ENCODE measurements around the gene GREB1L. TPM values are rescaled to one million over a fixed set of nuclear protein-coding genes. Genes with fewer than 3 reads are reported as not detected.
A peak's percentile ranks its signal among the peaks of the same experiment; 100 is the strongest.

GREB1L gene
- total RNA-seq, 1 experiment from 2014 or later = 75.4 TPM

DNA sequence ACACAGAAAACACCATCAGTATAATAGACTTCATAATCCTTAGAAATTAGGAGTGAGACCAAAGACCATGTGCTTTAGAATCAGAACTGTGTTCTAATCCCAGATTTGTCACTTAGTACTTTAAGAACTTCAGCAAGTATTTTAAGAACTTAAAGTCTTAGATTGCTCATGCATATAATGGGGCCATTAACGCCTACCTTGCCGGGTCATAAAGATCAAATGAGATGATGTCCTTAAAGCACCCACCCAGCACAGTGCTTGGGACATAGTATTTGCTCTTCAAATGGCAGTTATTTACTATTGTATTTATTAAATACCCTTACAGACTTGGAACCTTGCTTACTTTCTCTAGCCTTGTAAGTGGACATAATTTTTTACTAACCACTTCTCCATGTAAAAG lies 156.1 kb downstream of the GREB1L start:
- Mint-ChIP-seq H3K27me3 (ENCODE audit: insufficient read depth, unreplicated experiment) (no peaks in the 10 kb centered on the region), H3K4me3 (ENCODE audit: unreplicated experiment) (no peak overlapping the region), H3K27ac (ENCODE audit: unreplicated experiment) (no peak overlapping the region), H3K9me3 (ENCODE audit: unreplicated experiment) (no peaks in the 10 kb centered on the region), H3K36me3 (ENCODE audit: insufficient read depth, unreplicated experiment) (peaks cover 40% of the 10 kb centered on the region), H3K4me1 (ENCODE audit: low read depth, unreplicated experiment) (no peaks in the 10 kb centered on the region)
- no peak for DNase-seq
- CTCF ChIA-PET = no interaction called here
- no peaks in the 10 kb centered on the region for H3K36me3 ChIP-seq (ENCODE audit: control insufficient read depth, insufficient read depth, low read length)
- TF ChIP-seq, protein P1, sequence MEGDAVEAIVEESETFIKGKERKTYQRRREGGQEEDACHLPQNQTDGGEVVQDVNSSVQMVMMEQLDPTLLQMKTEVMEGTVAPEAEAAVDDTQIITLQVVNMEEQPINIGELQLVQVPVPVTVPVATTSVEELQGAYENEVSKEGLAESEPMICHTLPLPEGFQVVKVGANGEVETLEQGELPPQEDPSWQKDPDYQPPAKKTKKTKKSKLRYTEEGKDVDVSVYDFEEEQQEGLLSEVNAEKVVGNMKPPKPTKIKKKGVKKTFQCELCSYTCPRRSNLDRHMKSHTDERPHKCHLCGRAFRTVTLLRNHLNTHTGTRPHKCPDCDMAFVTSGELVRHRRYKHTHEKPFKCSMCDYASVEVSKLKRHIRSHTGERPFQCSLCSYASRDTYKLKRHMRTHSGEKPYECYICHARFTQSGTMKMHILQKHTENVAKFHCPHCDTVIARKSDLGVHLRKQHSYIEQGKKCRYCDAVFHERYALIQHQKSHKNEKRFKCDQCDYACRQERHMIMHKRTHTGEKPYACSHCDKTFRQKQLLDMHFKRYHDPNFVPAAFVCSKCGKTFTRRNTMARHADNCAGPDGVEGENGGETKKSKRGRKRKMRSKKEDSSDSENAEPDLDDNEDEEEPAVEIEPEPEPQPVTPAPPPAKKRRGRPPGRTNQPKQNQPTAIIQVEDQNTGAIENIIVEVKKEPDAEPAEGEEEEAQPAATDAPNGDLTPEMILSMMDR (IDR thresholded peaks at IDR 0.05; ENCODE audit: insufficient read depth in 1 of 2, low read depth in 1 of 2, low read length in 1 of 2, severe bottlenecking in 1 of 2, unreplicated experiment in 1 of 2) = no peak
- H3K9me3 ChIP-seq = no peaks in the 10 kb centered on the region
- intact Hi-C loops (cut with micrococcal nuclease; ENCODE audit: unreplicated experiment) = no loop called here
- POLR2A ChIA-PET = no interaction called here
- no TSS peak for BruUV-seq (replicated peaks)
- H3K4me1 ChIP-seq = peaks cover 2% of the 10 kb centered on the region; the same call in 1 of the 2 replicates
- no peaks in the 10 kb centered on the region for H3K27me3 ChIP-seq (replicated peaks; ENCODE audit: control insufficient read depth, insufficient read depth, low read length)
- no peak overlapping the region for H3K4me3 ChIP-seq (ENCODE audit: low read depth, low read length)

DNA sequence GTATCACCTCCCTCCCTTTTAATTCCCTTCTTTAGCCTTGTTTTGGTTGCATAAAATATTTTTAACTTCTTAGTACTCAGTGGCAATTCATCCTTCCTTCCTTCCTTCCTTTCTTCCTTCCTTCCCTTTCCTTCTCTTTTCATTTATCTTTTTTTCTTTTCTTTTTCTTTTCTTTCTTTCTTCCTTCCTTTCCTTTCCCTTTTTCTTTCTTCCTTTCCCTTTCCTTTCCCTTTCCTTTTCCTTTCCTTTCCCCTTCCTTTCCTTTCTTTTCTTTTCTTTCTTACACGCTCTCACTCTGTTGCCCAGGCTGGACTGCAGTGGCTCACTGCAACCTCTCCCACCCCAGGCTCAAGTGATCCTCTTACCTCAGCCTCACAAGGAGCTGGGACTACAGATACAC lies 160.2 kb downstream of the GREB1L start:
- no peaks in the 10 kb centered on the region for H3K9me3 ChIP-seq
- H3K4me1 ChIP-seq = peaks cover 23% of the 10 kb centered on the region; the same call in 1 of the 2 replicates
- H3K36me3 ChIP-seq (ENCODE audit: control insufficient read depth, insufficient read depth, low read length) = no peaks in the 10 kb centered on the region
- no peak for DNase-seq
- ChIA-PET POLR2A (no interaction called here), CTCF (no interaction called here)
- Mint-ChIP-seq H3K36me3 (ENCODE audit: insufficient read depth, unreplicated experiment) (peaks cover 27% of the 10 kb centered on the region), H3K9me3 (ENCODE audit: unreplicated experiment) (no peaks in the 10 kb centered on the region), H3K27me3 (ENCODE audit: insufficient read depth, unreplicated experiment) (no peaks in the 10 kb centered on the region), H3K27ac (ENCODE audit: unreplicated experiment) (no peak overlapping the region), H3K4me3 (ENCODE audit: unreplicated experiment) (no peak overlapping the region), H3K4me1 (ENCODE audit: low read depth, unreplicated experiment) (no peaks in the 10 kb centered on the region)
- TF ChIP-seq, protein P1 (IDR thresholded peaks at IDR 0.05; ENCODE audit: insufficient read depth in 1 of 2, low read depth in 1 of 2, low read length in 1 of 2, severe bottlenecking in 1 of 2, unreplicated experiment in 1 of 2) = no peak
- intact Hi-C loops (cut with micrococcal nuclease; ENCODE audit: unreplicated experiment) = no loop called here
- H3K27me3 ChIP-seq (replicated peaks; ENCODE audit: control insufficient read depth, insufficient read depth, low read length) = no peaks in the 10 kb centered on the region
- BruUV-seq (replicated peaks) = no TSS peak
- no peak overlapping the region for H3K4me3 ChIP-seq (ENCODE audit: low read depth, low read length)

DNA sequence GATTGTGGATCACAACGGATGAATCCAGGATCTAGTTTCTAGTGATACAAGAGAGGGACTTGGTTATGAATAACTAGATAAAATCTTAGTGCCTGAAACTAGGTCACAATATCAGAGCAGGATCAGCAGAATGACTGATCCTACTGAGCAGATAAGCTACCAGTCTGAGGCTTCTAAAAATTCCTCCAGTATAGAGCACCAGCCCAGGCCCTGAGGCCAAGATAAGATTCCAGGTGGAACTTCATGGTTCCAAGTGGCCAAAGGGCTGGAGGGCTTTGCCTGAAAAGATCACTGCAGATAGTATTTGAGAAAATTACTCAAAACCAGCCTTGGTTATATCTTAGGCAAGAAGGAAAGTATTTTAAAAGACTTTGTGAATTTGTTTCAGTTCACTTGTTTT lies 162.4 kb downstream of the GREB1L start:
- Mint-ChIP-seq H3K27ac (ENCODE audit: unreplicated experiment) (no peak overlapping the region), H3K9me3 (ENCODE audit: unreplicated experiment) (no peaks in the 10 kb centered on the region), H3K36me3 (ENCODE audit: insufficient read depth, unreplicated experiment) (peaks cover 42% of the 10 kb centered on the region), H3K4me1 (ENCODE audit: low read depth, unreplicated experiment) (no peaks in the 10 kb centered on the region), H3K4me3 (ENCODE audit: unreplicated experiment) (no peak overlapping the region), H3K27me3 (ENCODE audit: insufficient read depth, unreplicated experiment) (no peaks in the 10 kb centered on the region)
- ChIA-PET CTCF (no interaction called here), POLR2A (interaction anchor here (0.5 kb wide), 1 partner anchor 170 kb away, joined by 6 read pairs; no protein-coding TSS in a partner anchor)
- intact Hi-C loops (cut with micrococcal nuclease; ENCODE audit: unreplicated experiment) = no loop called here
- peak in 1 of 2 experiments; percentile 40 for DNase-seq
- Histone ChIP-seq H3K27me3 (replicated peaks; ENCODE audit: control insufficient read depth, insufficient read depth, low read length) (no peaks in the 10 kb centered on the region), H3K36me3 (ENCODE audit: control insufficient read depth, insufficient read depth, low read length) (no peaks in the 10 kb centered on the region), H3K4me1 (peaks cover 23% of the 10 kb centered on the region; the same call in 1 of the 2 replicates), H3K4me3 (ENCODE audit: low read depth, low read length) (no peak overlapping the region), H3K9me3 (no peaks in the 10 kb centered on the region)
- TF ChIP-seq, protein P1 (IDR thresholded peaks at IDR 0.05; ENCODE audit: insufficient read depth in 1 of 2, low read depth in 1 of 2, low read length in 1 of 2, severe bottlenecking in 1 of 2, unreplicated experiment in 1 of 2) = no peak
- BruUV-seq (replicated peaks) = no TSS peak

Data from Caco-2 (cell line).